ENCODE measurements around the gene GLIS1. TPM values are rescaled to one million over a fixed set of nuclear protein-coding genes. Genes with fewer than 3 reads are reported as not detected.

The GLIS1 gene
- total RNA-seq, 1 donor from 2014 or later: 2.5 TPM

GRCh38 chr1:53672785-53673184, 66.2 kb downstream of the GLIS1 start:
- H3K4me3 ChIP-seq (ENCODE audit: low read depth, low read length): no peak overlapping the region
- no peak for TF ChIP-seq CTCF (conservative IDR thresholded peaks at IDR 0.05; ENCODE audit: low read depth, low read length)
- DNase-seq (ENCODE audit: low read depth): no peak

DNA sequence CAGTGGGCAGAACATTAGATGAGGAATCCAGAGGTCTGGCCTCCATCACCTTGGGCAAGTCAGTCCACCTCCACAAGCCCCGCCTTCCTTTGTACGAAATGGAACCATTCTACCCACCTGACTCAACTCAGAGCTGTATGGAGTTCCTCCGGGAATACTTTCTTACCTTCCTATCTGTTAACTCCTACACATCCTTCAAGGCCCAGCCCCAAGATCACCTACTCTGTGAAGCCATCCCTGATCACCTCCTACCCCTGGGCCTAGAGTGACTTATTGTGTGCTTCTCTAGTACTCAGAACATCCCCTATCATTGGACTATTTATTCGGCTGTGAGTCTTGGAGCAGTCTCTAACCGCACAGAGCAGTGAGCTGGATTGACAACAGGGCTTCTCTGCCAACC, 66.7 kb downstream of the GLIS1 start:
- DNase-seq (ENCODE audit: low read depth): no peak
- H3K4me3 ChIP-seq (ENCODE audit: low read depth, low read length): no peak overlapping the region
- TF ChIP-seq CTCF (conservative IDR thresholded peaks at IDR 0.05; ENCODE audit: low read depth, low read length): no peak

- TF ChIP-seq CTCF (conservative IDR thresholded peaks at IDR 0.05; ENCODE audit: low read depth, low read length): no peak
- no peak overlapping the region for H3K4me3 ChIP-seq (ENCODE audit: low read depth, low read length)
- DNase-seq (ENCODE audit: low read depth): no peak
These were observed 69.3 kb downstream of the GLIS1 start for GRCh38 chr1:53669621-53670191.

- DNase-seq (ENCODE audit: low read depth): no peak
- no peak for TF ChIP-seq CTCF (conservative IDR thresholded peaks at IDR 0.05; ENCODE audit: low read depth, low read length)
- H3K4me3 ChIP-seq (ENCODE audit: low read depth, low read length): no peak overlapping the region
These were observed 72.4 kb downstream of the GLIS1 start for GRCh38 chr1:53666566-53666965.

DNA sequence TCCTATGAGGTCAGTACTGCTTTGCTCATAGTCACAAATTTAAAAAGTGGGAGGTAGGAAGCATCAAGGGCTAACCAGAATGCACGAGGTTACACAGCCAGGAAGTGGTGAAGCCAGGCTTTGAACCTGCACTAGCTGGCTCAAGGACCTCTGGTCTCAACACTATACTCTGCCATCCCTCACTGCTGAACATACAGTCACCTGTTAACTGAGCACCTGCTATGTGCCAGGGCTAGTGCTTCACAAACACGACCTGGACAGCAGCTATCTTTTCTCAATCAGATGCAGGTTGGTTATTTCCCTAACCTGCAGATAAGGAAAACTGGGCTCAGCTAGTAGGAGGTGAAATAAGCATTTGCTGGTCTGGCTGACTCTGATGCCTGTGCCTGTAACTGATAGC, 73.0 kb downstream of the GLIS1 start:
- no peak for DNase-seq (ENCODE audit: low read depth)
- TF ChIP-seq CTCF (conservative IDR thresholded peaks at IDR 0.05; ENCODE audit: low read depth, low read length): no peak
- no peak overlapping the region for H3K4me3 ChIP-seq (ENCODE audit: low read depth, low read length)

GRCh38 chr1:53663529-53664300, 75.2 kb downstream of the GLIS1 start:
- no peak for TF ChIP-seq CTCF (conservative IDR thresholded peaks at IDR 0.05; ENCODE audit: low read depth, low read length)
- no peak for DNase-seq (ENCODE audit: low read depth)
- no peak overlapping the region for H3K4me3 ChIP-seq (ENCODE audit: low read depth, low read length)

GRCh38 chr1:53662951-53663350, 76.0 kb downstream of the GLIS1 start:
- DNase-seq (ENCODE audit: low read depth): no peak
- H3K4me3 ChIP-seq (ENCODE audit: low read depth, low read length): no peak overlapping the region
- TF ChIP-seq CTCF (conservative IDR thresholded peaks at IDR 0.05; ENCODE audit: low read depth, low read length): no peak
